Stomach (tissue), 9 donors: ENCODE measurements around the gene ACSBG1. TPM values are rescaled to one million over a fixed set of nuclear protein-coding genes. Genes with fewer than 3 reads are reported as not detected.
"Not testable (repeated sequence)": the region's sequence is repeated elsewhere in the genome, so short reads cannot be mapped to it uniquely, and the experiment has no call there.

ENCODE experiments used
- DNase-seq, 2 donors: peaks; one replicate each; pipeline versions ENCODE4 v3.0.0 to v3.0.0-alpha.2; 2013 to 2019
- H3K27ac ChIP-seq, 5 donors: fragments of 200-600 bp in 4 of 5; sonication (generic) in 4 of 5; one replicate each; pipeline ENCODE4 v1.5.1; 2013 to 2019; ENCODE audit warnings: mild to moderate bottlenecking in 1 of 5, moderate library complexity in 1 of 5
- H3K27me3 ChIP-seq, 3 donors: fragments of 200-600 bp; sonication (generic); one replicate each; pipeline ENCODE4 v1.5.1; 2017 to 2019; ENCODE audit warnings: mixed run types in 1 of 3
- H3K36me3 ChIP-seq, 4 donors: fragments of 200-600 bp; sonication (generic); 1 replicate in 3 of 4; 2 replicates in 1 of 4; pipeline ENCODE4 v1.5.1; 2016 to 2019
- H3K4me1 ChIP-seq, 4 donors: fragments of 200-600 bp; sonication (generic); one replicate each; pipeline ENCODE4 v1.5.1; 2016 to 2019
- H3K4me3 ChIP-seq, 4 donors: fragments of 200-600 bp; sonication (generic) in 3 of 4; one replicate each; pipeline ENCODE4 v1.5.1; 2016 to 2019; ENCODE audit warnings: mild to moderate bottlenecking in 1 of 4
- H3K9me3 ChIP-seq, 4 donors: fragments of 200-600 bp; sonication (generic); one replicate each; pipeline ENCODE4 v1.5.1; 2016 to 2019
- EP300 ChIP-seq: sonication (generic); formaldehyde crosslinking; IDR thresholded peaks from one replicate; pipeline ENCODE4 v1.6.1; 2017; ENCODE audit warnings: antibody characterized with exemption
- POLR2A ChIP-seq, 4 donors: fragments of 450-650 bp; IDR thresholded peaks; one replicate each; pipeline ENCODE4 v1.6.1; 2016; ENCODE audit warnings: antibody characterized with exemption in 4 of 4, control low read depth in 2 of 4, mild to moderate bottlenecking in 1 of 4, moderate library complexity in 1 of 4
- POLR2AphosphoS5 ChIP-seq, 3 donors: sonication (generic); formaldehyde crosslinking; IDR thresholded peaks; one replicate each; pipeline ENCODE4 v1.6.1; 2016; ENCODE audit warnings: antibody characterized with exemption in 3 of 3
- WGBS, 5 donors: extraction: QIAGEN DNeasy Blood & Tissue Kit in 3 of 5; methylation state at CpG; one replicate each; pipeline versions ENCODE4 v1.1.5 to v1.1.7; 2013 to 2018; 5-methylcytosine and 5-hydroxymethylcytosine counted together
- intact Hi-C: fragments of 100-400 bp; cut with DNase I; formaldehyde crosslinking; loops from one replicate; pipeline ENCODE4 v1.15.1; 2023; ENCODE audit warnings: low total_unique reads
- polyA plus RNA-seq, 3 donors: library from polyadenylated mRNA; stranded (reverse); fragments of 200-250 nt; gene quantifications; one replicate each; pipeline ENCODE4 v1.2.3, GENCODE V29; 2013
- total RNA-seq, 5 donors: library from RNA; depleted of rRNA; stranded (reverse); fragments of >200 nt; gene quantifications; one replicate each; pipeline versions ENCODE4 v1.1.0 to v1.2.3, GENCODE V29; 2014 to 2016
- TF ChIP-seq, protein P1 (sequence below), 7 experiments: fragments of 450-650 bp in 4 of 7; fragments of 200-600 bp in 3 of 7; sonication (generic) in 3 of 7; IDR thresholded peaks; one replicate each; pipeline ENCODE4 v1.5.1; 2016 to 2019; ENCODE audit warnings: antibody characterized with exemption in 7 of 7, control low read depth in 2 of 7, mild to moderate bottlenecking in 1 of 7
- donor health status: healthy with polysubstance abuse.
- donor health status: Bipolar disorder and iron deficiency.
- donor health status: healthy.

Gene ACSBG1
- total and polyA plus RNA-seq, 8 donors: under 0.01 to 1.5 (median 0.15) TPM; not detected in 3

- Histone ChIP-seq H3K27me3 (no peaks in the 10 kb centered on the region), H3K36me3 (peaks cover 31 to 63% (median 54%) of the 10 kb centered on the region in 4 donors), H3K27ac (no peak overlapping the region), H3K9me3 (no peaks in the 10 kb centered on the region), H3K4me1 (peaks cover 0 to 22% (median 11%) of the 10 kb centered on the region in 4 donors), H3K4me3 (no peak overlapping the region)
- DNase-seq: no peak
- TF ChIP-seq POLR2AphosphoS5 (IDR thresholded peaks at IDR 0.05) (no peak), POLR2A (IDR thresholded peaks at IDR 0.05) (no peak), EP300 (no peak)
- TF ChIP-seq, protein P1, sequence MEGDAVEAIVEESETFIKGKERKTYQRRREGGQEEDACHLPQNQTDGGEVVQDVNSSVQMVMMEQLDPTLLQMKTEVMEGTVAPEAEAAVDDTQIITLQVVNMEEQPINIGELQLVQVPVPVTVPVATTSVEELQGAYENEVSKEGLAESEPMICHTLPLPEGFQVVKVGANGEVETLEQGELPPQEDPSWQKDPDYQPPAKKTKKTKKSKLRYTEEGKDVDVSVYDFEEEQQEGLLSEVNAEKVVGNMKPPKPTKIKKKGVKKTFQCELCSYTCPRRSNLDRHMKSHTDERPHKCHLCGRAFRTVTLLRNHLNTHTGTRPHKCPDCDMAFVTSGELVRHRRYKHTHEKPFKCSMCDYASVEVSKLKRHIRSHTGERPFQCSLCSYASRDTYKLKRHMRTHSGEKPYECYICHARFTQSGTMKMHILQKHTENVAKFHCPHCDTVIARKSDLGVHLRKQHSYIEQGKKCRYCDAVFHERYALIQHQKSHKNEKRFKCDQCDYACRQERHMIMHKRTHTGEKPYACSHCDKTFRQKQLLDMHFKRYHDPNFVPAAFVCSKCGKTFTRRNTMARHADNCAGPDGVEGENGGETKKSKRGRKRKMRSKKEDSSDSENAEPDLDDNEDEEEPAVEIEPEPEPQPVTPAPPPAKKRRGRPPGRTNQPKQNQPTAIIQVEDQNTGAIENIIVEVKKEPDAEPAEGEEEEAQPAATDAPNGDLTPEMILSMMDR (IDR thresholded peaks at IDR 0.05): no peak
- WGBS, 5 donors: 68 to 88% (median 79%) methylated on average over 1 of the region's 1 CpG
- intact Hi-C loops: no loop called here
These were observed 77.7 kb downstream of the ACSBG1 start for GRCh38 chr15:78156653-78157052.

GRCh38 chr15:78155355-78155939 lies 78.9 kb downstream of the ACSBG1 start:
- H3K27ac ChIP-seq: peak overlapping the region in 1 of 5 donors; percentile 57
- 88 to 94% (median 92%) methylated on average over 4 of the region's 4 CpGs for WGBS, 5 donors
- H3K4me1 ChIP-seq: peaks cover 0 to 34% (median 20%) of the 10 kb centered on the region in 4 donors
- H3K27me3 ChIP-seq: no peaks in the 10 kb centered on the region
- intact Hi-C loops: no loop called here
- H3K9me3 ChIP-seq: no peaks in the 10 kb centered on the region
- peaks cover 19 to 51% (median 42%) of the 10 kb centered on the region in 4 donors for H3K36me3 ChIP-seq
- no peak for DNase-seq
- H3K4me3 ChIP-seq: no peak overlapping the region
- no peak for TF ChIP-seq EP300
- TF ChIP-seq, protein P1 (IDR thresholded peaks at IDR 0.05): no peak
- TF ChIP-seq POLR2AphosphoS5 (IDR thresholded peaks at IDR 0.05): peak in 1 of 3 donors; percentile 4
- no peak for TF ChIP-seq POLR2A (IDR thresholded peaks at IDR 0.05)

DNA sequence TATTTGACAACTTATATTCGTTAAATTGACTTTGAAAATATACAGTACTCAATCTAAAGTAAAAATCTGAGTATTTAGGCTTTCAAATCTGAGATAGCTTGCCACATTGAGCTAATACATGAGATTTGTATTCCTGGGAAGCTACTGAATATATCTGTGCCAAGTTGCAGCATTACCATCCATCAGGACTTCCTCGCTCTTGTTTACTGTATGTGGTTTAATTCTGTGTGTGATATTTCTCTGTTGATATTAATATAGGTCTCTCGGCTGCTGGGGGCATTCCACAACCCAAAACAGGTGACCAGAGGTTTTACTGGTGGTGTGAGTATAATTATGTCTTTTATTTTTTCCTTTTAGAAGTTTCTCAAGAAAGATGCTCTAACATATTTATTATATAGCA lies 79.4 kb downstream of the ACSBG1 start:
- Histone ChIP-seq H3K27me3 (no peaks in the 10 kb centered on the region), H3K36me3 (peaks cover 14 to 46% (median 37%) of the 10 kb centered on the region in 4 donors), H3K4me1 (peaks cover 4 to 39% (median 25%) of the 10 kb centered on the region in 4 donors), H3K9me3 (no peaks in the 10 kb centered on the region), H3K4me3 (no peak overlapping the region), H3K27ac (peak overlapping the region in 1 of 5 donors; percentile 57)
- intact Hi-C loops: no loop called here
- no peak for DNase-seq
- TF ChIP-seq EP300: no peak
- TF ChIP-seq POLR2A (IDR thresholded peaks at IDR 0.05): no peak
- no peak for TF ChIP-seq POLR2AphosphoS5 (IDR thresholded peaks at IDR 0.05)
- TF ChIP-seq, protein P1 (IDR thresholded peaks at IDR 0.05): no peak
- 79 to 92% (median 89%) methylated on average over 3 of the region's 3 CpGs for WGBS, 5 donors

DNA sequence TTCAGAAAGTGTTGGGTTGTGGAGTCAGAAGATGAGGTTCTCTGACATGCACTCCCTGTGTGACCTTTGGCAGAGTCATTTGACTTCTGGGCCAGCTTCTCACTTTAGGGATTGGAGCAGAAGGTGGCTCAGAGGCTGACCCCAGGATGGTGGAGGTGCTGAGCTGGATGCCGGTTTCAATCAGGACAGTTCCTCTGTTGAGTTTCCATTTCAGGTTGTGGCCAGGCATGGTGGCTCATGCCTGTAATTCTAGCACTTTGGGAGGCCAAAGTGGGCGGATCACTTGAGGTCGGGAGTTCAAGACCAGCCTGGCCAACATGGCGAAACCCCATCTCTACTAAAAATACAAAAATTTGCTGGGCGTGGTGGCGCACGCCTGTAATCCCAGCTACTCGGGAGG lies 83.3 kb downstream of the ACSBG1 start:
- H3K27ac ChIP-seq, H3K36me3 ChIP-seq, H3K27me3 ChIP-seq, intact Hi-C loops, H3K9me3 ChIP-seq, H3K4me3 ChIP-seq: not testable (repeated sequence)
- peaks cover 13 to 57% (median 33%) of the 10 kb centered on the region in 4 donors for H3K4me1 ChIP-seq
- peak in 1 of 2 donors; percentile 17 for DNase-seq
- WGBS, 5 donors: 94 to 98% (median 96%) methylated on average over 8 of the region's 8 CpGs
